Kidney (tissue), 14 donors: ENCODE data around the gene MCL1. TPM values are rescaled to one million over a fixed set of nuclear protein-coding genes. Genes with fewer than 3 reads are reported as not detected.

Experiments used
- DNase-seq, 5 donors: peaks; one replicate each; pipeline ENCODE4 v3.0.0-alpha.2; 2013 to 2020
- FAIRE-seq: peaks from 2 replicates; lab custom pipeline; 2012; peaks lifted over from hg19 to GRCh38; lab: Jason Lieb, UNC
- H3K27ac ChIP-seq, 2 donors: one replicate each; pipeline ENCODE4 v1.7.0; 2013; ENCODE audit warnings: low read depth in 2 of 2, low read length in 2 of 2, inconsistent platforms in 1 of 2
- H3K27me3 ChIP-seq: one replicate; pipeline ENCODE4 v1.7.1; 2013; ENCODE audit warnings: low read length, inconsistent platforms; ENCODE audit not compliant: control insufficient read depth, insufficient read depth
- H3K36me3 ChIP-seq, 3 donors: one replicate each; pipeline versions ENCODE4 v1.7.0 to v1.7.1; 2013; ENCODE audit warnings: low read length in 3 of 3, control low read depth in 1 of 3, inconsistent platforms in 1 of 3; ENCODE audit not compliant: insufficient read depth in 3 of 3, control insufficient read depth in 2 of 3
- H3K4me1 ChIP-seq, 3 donors: one replicate each; pipeline versions ENCODE4 v1.7.0 to v1.7.1; 2013; ENCODE audit warnings: low read length in 3 of 3, inconsistent platforms in 1 of 3, low read depth in 1 of 3; ENCODE audit not compliant: control insufficient read depth in 2 of 3, insufficient read depth in 2 of 3
- H3K4me3 ChIP-seq, 3 donors: one replicate each; pipeline versions ENCODE4 v1.7.0 to v1.8.1; 2013; ENCODE audit warnings: low read length in 3 of 3, control low read depth in 1 of 3, inconsistent platforms in 1 of 3
- H3K9ac ChIP-seq, 3 donors: one replicate each; pipeline versions ENCODE4 v1.7.0 to v1.7.1; 2013; ENCODE audit warnings: low read length in 3 of 3, control low read depth in 1 of 3, inconsistent platforms in 1 of 3
- H3K9me3 ChIP-seq, 3 donors: one replicate each; pipeline versions ENCODE4 v1.7.0 to v1.7.1; 2013; ENCODE audit warnings: low read length in 3 of 3, control low read depth in 1 of 3, inconsistent platforms in 1 of 3; ENCODE audit not compliant: control insufficient read depth in 2 of 3, insufficient read depth in 1 of 3
- CTCF ChIP-seq: IDR thresholded peaks from 3 replicates; pipeline ENCODE4 v1.5.1; 2012; ENCODE audit warnings: mild to moderate bottlenecking, moderate library complexity, borderline replicate concordance; ENCODE audit not compliant: insufficient read depth; ENCODE audit errors: extremely low read depth
- intact Hi-C: fragments of 100-400 bp; cut with DNase I; formaldehyde crosslinking; loops from one replicate; pipeline ENCODE4 v1.11.1; 2022
- polyA plus RNA-seq: library from polyadenylated mRNA; stranded (reverse); fragments of 350-450 nt; fragmentation: Illumina TruSeq; extraction: RNeasy Lipid Tissue Mini Kit (QIAGEN cat#74804); gene quantifications from one replicate; pipeline ENCODE4 v1.2.3, GENCODE V29; 2014; ENCODE audit warnings: low read depth, low replicate concordance; ENCODE audit not compliant: insufficient read depth
- total RNA-seq: library from RNA; stranded (reverse); fragmentation: NEBNext Ultra II Directional; extraction: Animal tissue kit (Norgen Biotek cat#: 25700); gene quantifications from one replicate; pipeline ENCODE4 v1.2.1, GENCODE V29; 2021
- donor health status: control.
- donor health status: control.
- donor health status: control.
- donor health status: control.
- donor health status: control.
- donor health status: DM: yes; HTN: yes; CAD: no.
- donor health status: Normal renal cell carcinoma (clear cell type).

Gene MCL1
- total and polyA plus RNA-seq, 2 donors from 2014 or later: 79.5 to 253 TPM

GRCh38 chr1:150553392-150554085 lies 25.9 kb downstream of the MCL1 start:
- Histone ChIP-seq H3K9me3 (no peaks in the 10 kb centered on the region), H3K4me3 (no peak overlapping the region), H3K4me1 (peaks cover 0 to 12% (median 7%) of the 10 kb centered on the region in 3 donors), H3K27ac (no peak overlapping the region), H3K9ac (no peak overlapping the region), H3K36me3 (peaks cover 4 to 5% (median 4%) of the 10 kb centered on the region in 3 donors), H3K27me3 (no peaks in the 10 kb centered on the region)
- intact Hi-C loops: no loop called here
- DNase-seq (no peak), FAIRE-seq (no peak)
- no peak for TF ChIP-seq CTCF

- Histone ChIP-seq H3K9me3 (no peaks in the 10 kb centered on the region), H3K27me3 (no peaks in the 10 kb centered on the region), H3K27ac (peak overlapping the region in 1 of 2 donors; percentile 69), H3K9ac (no peak overlapping the region), H3K36me3 (peaks cover 4 to 5% (median 4%) of the 10 kb centered on the region in 3 donors), H3K4me1 (peaks cover 0 to 14% (median 7%) of the 10 kb centered on the region in 3 donors), H3K4me3 (no peak overlapping the region)
- no peak for TF ChIP-seq CTCF
- FAIRE-seq (no peak), DNase-seq (peak in 1 of 5 donors; percentile 58)
- intact Hi-C loops: no loop called here
Measured at GRCh38 chr1:150552911-150553289, 26.5 kb downstream of the MCL1 start.

GRCh38 chr1:150552128-150552910 lies 27.1 kb downstream of the MCL1 start:
- Histone ChIP-seq H3K9me3 (no peaks in the 10 kb centered on the region), H3K27me3 (no peaks in the 10 kb centered on the region), H3K36me3 (peaks cover 4 to 5% (median 4%) of the 10 kb centered on the region in 3 donors), H3K4me3 (no peak overlapping the region), H3K27ac (peak overlapping the region in 1 of 2 donors; percentile 85), H3K9ac (no peak overlapping the region), H3K4me1 (peaks cover 0 to 14% (median 7%) of the 10 kb centered on the region in 3 donors)
- intact Hi-C loops: no loop called here
- peak; percentile 73 to 95 (median 82) for DNase-seq
- FAIRE-seq: no peak
- no peak for TF ChIP-seq CTCF
